ENCODE measurements around the gene CACNA1A.

- TF ChIP-seq CTCF (IDR thresholded peaks at IDR 0.05; ENCODE audit: low read length) (no peak), EZH2 (IDR thresholded peaks at IDR 0.05; ENCODE audit: borderline replicate concordance, low read length) (no peak)
These were observed 281.2 kb downstream of the CACNA1A start for GRCh38 chr19:13225085-13225484.
